Measurements from ENCODE around the gene STEAP3. TPM values are rescaled to one million over a fixed set of nuclear protein-coding genes. Genes with fewer than 3 reads are reported as not detected.

STEAP3 gene
- total RNA-seq, 1 donor from 2014 or later = 3.0 TPM

- DNase-seq = no peak
These were observed 68.6 kb downstream of the STEAP3 start for GRCh38 chr2:119292226-119292625.

- no peak for DNase-seq
These were observed 69.6 kb downstream of the STEAP3 start for GRCh38 chr2:119293254-119293653.

- DNase-seq = no peak
These were observed 70.3 kb downstream of the STEAP3 start for GRCh38 chr2:119293900-119294299.

GRCh38 chr2:119294671-119295070, 71.0 kb downstream of the STEAP3 start:
- no peak for DNase-seq

- no peak for DNase-seq
These were observed 72.2 kb downstream of the STEAP3 start for GRCh38 chr2:119295688-119296375.

GRCh38 chr2:119301413-119301812, 77.8 kb downstream of the STEAP3 start:
- no peak for DNase-seq

GRCh38 chr2:119304847-119305246, 81.2 kb downstream of the STEAP3 start:
- no peak for DNase-seq

GRCh38 chr2:119305497-119306195, 82.0 kb downstream of the STEAP3 start:
- no peak for DNase-seq

- DNase-seq = no peak
These were observed 82.6 kb downstream of the STEAP3 start for GRCh38 chr2:119306196-119306590.

- DNase-seq = no peak
These were observed 83.9 kb downstream of the STEAP3 start for GRCh38 chr2:119307419-119308140.

- DNase-seq = no peak
These were observed 85.2 kb downstream of the STEAP3 start for GRCh38 chr2:119308793-119309330.

- no peak for DNase-seq
These were observed 87.7 kb downstream of the STEAP3 start for GRCh38 chr2:119311371-119311770.

GRCh38 chr2:119311831-119312230, 88.2 kb downstream of the STEAP3 start:
- no peak for DNase-seq

Other genes starting within 250 kb of the STEAP3 start
- 0.10 TPM for gene C1QL2, start 65.1 kb upstream of the STEAP3 start, total RNA-seq
- 17.4 TPM for gene C2orf76, start 143.0 kb downstream of the STEAP3 start, total RNA-seq
- 169 TPM for gene DBI, start 143.1 kb downstream of the STEAP3 start, total RNA-seq
- gene TMEM37, start 208.0 kb downstream of the STEAP3 start, total RNA-seq = 1.5 TPM

All from skin of body (tissue), 2 donors.